DOHH2 (cell line): Measurements from ENCODE around the gene OR4E2.

Source experiments
- EZH2phosphoT487 ChIP-seq: fragments of 200-600 bp; sonication (generic); IDR thresholded peaks from 2 replicates; pipeline ENCODE4 v1.6.1; 2017; ENCODE audit warnings: borderline replicate concordance, mild to moderate bottlenecking, antibody characterized with exemption, low read length, moderate library complexity, mixed read lengths
- TF ChIP-seq, protein P1 (sequence below): fragments of 200-600 bp; sonication (generic); IDR thresholded peaks from one replicate; pipeline ENCODE4 v1.5.1; 2014; ENCODE audit warnings: antibody characterized with exemption, mild to moderate bottlenecking, low read depth, low read length; ENCODE audit not compliant: poor library complexity, severe bottlenecking

GRCh38 chr14:21634840-21635239 is 18.8 kb upstream of the OR4E2 start, which contains the start of gene OR10G2:
- TF ChIP-seq, protein P1, sequence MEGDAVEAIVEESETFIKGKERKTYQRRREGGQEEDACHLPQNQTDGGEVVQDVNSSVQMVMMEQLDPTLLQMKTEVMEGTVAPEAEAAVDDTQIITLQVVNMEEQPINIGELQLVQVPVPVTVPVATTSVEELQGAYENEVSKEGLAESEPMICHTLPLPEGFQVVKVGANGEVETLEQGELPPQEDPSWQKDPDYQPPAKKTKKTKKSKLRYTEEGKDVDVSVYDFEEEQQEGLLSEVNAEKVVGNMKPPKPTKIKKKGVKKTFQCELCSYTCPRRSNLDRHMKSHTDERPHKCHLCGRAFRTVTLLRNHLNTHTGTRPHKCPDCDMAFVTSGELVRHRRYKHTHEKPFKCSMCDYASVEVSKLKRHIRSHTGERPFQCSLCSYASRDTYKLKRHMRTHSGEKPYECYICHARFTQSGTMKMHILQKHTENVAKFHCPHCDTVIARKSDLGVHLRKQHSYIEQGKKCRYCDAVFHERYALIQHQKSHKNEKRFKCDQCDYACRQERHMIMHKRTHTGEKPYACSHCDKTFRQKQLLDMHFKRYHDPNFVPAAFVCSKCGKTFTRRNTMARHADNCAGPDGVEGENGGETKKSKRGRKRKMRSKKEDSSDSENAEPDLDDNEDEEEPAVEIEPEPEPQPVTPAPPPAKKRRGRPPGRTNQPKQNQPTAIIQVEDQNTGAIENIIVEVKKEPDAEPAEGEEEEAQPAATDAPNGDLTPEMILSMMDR = no peak
- no peak for TF ChIP-seq EZH2phosphoT487
